HK-2 (cell line): ENCODE measurements around the gene WFDC2.

ENCODE experiments used
- DNase-seq: peaks from one replicate; pipeline ENCODE4 v3.0.0-alpha.2; 2018; ENCODE audit not compliant: unreplicated experiment

The WFDC2 gene

GRCh38 chr20:45497971-45498494, 28.5 kb downstream of the WFDC2 start:
- DNase-seq, result no peak

- no peak for DNase-seq
These were observed 30.5 kb downstream of the WFDC2 start for GRCh38 chr20:45500022-45500421.

- no peak for DNase-seq
These were observed 32.0 kb downstream of the WFDC2 start for GRCh38 chr20:45501600-45501999.

- no peak for DNase-seq
These were observed 33.0 kb downstream of the WFDC2 start for GRCh38 chr20:45502561-45502960.

- DNase-seq, result no peak
These were observed 33.9 kb downstream of the WFDC2 start for GRCh38 chr20:45503403-45503802.

- no peak for DNase-seq
These were observed 36.8 kb downstream of the WFDC2 start for GRCh38 chr20:45506398-45506797.

- DNase-seq, result no peak
These were observed 37.7 kb downstream of the WFDC2 start for GRCh38 chr20:45507011-45507820.

GRCh38 chr20:45508068-45508886, 38.7 kb downstream of the WFDC2 start:
- DNase-seq, result no peak

GRCh38 chr20:45509091-45509490, 39.5 kb downstream of the WFDC2 start:
- DNase-seq, result no peak

GRCh38 chr20:45510242-45510862, 40.8 kb downstream of the WFDC2 start:
- DNase-seq, result no peak

GRCh38 chr20:45515147-45515913, 45.8 kb downstream of the WFDC2 start, which contains the start of gene SPINT3:
Gene SPINT3, minus strand, starts transcription at chr20:45515622. Its CDS starts 14 bp downstream, at chr20:45515608.
- no peak for DNase-seq

- DNase-seq, result no peak
These were observed 48.7 kb downstream of the WFDC2 start for GRCh38 chr20:45518282-45518681.

- no peak for DNase-seq
These were observed 54.3 kb downstream of the WFDC2 start for GRCh38 chr20:45523821-45524220.

- no peak for DNase-seq
These were observed 57.7 kb downstream of the WFDC2 start for GRCh38 chr20:45527294-45527693.
